Measurements from ENCODE around the gene SDCBP2. TPM values are rescaled to one million over a fixed set of nuclear protein-coding genes. Genes with fewer than 3 reads are reported as not detected.

The SDCBP2 gene
- total and polyA plus RNA-seq, 4 donors = 1.9 to 6.1 (median 4.7) TPM

DNA sequence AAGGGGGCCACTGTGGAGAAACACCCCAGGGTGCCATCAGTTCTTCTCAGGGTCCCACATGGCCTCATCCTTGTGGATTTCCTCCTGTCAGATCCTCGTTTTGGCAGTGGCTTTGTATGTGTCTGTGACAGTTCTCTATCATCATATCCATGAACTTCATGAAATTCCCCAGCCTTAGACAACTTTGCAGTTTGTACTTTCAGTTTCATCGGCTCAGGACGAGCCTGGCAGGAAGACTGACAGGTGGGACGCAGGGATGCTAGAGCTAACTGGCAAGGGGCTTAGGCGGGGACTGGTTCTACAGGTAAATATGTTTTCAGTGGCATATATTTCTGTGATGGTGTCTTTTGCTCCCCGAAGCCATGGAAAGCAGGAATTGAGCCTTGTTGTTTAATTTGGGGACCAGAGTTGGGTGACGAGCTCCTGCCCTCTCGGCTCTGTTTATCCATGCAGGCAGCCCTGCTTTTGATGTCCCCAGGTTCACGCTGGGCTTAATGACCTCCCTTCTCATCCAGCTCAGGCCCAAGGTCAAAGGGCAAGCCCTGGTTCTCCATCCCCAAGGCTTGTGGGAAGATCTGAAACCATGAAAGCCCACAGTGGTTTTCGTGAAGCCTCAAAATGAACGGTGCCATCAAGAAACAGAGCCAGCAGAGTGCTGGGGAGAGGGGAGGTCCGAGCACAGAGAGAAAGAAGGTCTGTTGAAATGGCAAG, 11.2 kb downstream of the SDCBP2 start:
- DNase-seq (ENCODE audit: low spot score) = no peak
- H3K27ac ChIP-seq (ENCODE audit: low read depth in 1 of 2, low read length in 2 of 2) = peak overlapping the region in 1 of 2 donors; percentile 49
- TF ChIP-seq, protein P1, sequence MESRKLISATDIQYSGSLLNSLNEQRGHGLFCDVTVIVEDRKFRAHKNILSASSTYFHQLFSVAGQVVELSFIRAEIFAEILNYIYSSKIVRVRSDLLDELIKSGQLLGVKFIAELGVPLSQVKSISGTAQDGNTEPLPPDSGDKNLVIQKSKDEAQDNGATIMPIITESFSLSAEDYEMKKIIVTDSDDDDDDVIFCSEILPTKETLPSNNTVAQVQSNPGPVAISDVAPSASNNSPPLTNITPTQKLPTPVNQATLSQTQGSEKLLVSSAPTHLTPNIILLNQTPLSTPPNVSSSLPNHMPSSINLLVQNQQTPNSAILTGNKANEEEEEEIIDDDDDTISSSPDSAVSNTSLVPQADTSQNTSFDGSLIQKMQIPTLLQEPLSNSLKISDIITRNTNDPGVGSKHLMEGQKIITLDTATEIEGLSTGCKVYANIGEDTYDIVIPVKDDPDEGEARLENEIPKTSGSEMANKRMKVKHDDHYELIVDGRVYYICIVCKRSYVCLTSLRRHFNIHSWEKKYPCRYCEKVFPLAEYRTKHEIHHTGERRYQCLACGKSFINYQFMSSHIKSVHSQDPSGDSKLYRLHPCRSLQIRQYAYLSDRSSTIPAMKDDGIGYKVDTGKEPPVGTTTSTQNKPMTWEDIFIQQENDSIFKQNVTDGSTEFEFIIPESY (IDR thresholded peaks at IDR 0.05) = no peak
- TF ChIP-seq, protein P2, sequence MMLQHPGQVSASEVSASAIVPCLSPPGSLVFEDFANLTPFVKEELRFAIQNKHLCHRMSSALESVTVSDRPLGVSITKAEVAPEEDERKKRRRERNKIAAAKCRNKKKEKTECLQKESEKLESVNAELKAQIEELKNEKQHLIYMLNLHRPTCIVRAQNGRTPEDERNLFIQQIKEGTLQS (IDR thresholded peaks at IDR 0.05) = no peak
- TF ChIP-seq HNF4A (conservative IDR thresholded peaks at IDR 0.05) (peak; percentile 15 to 20), HNF4G (IDR thresholded peaks at IDR 0.05) (no peak), GABPA (IDR thresholded peaks at IDR 0.05 in 1 of 2, conservative IDR thresholded peaks at IDR 0.05 in 1 of 2) (no peak), FOXA1 (IDR thresholded peaks at IDR 0.05) (no peak), RXRA (IDR thresholded peaks at IDR 0.05) (peak; percentile 42 to 57), SP1 (IDR thresholded peaks at IDR 0.05) (no peak), RAD21 (IDR thresholded peaks at IDR 0.05) (peak in 1 of 2 donors; percentile 18), JUND (IDR thresholded peaks at IDR 0.05) (no peak)
- TF ChIP-seq, protein P3, sequence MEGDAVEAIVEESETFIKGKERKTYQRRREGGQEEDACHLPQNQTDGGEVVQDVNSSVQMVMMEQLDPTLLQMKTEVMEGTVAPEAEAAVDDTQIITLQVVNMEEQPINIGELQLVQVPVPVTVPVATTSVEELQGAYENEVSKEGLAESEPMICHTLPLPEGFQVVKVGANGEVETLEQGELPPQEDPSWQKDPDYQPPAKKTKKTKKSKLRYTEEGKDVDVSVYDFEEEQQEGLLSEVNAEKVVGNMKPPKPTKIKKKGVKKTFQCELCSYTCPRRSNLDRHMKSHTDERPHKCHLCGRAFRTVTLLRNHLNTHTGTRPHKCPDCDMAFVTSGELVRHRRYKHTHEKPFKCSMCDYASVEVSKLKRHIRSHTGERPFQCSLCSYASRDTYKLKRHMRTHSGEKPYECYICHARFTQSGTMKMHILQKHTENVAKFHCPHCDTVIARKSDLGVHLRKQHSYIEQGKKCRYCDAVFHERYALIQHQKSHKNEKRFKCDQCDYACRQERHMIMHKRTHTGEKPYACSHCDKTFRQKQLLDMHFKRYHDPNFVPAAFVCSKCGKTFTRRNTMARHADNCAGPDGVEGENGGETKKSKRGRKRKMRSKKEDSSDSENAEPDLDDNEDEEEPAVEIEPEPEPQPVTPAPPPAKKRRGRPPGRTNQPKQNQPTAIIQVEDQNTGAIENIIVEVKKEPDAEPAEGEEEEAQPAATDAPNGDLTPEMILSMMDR (IDR thresholded peaks at IDR 0.05; ENCODE audit: low read depth, low read length, missing input control) = no peak
- TF ChIP-seq, protein P4, sequence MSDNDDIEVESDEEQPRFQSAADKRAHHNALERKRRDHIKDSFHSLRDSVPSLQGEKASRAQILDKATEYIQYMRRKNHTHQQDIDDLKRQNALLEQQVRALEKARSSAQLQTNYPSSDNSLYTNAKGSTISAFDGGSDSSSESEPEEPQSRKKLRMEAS (IDR thresholded peaks at IDR 0.05) = no peak
- WGBS = 32% methylated on average over 12 of the region's 12 CpGs
- H3K36me3 ChIP-seq (ENCODE audit: control insufficient read depth in 4 of 4, insufficient read depth in 3 of 4, low read depth in 1 of 4, low read length in 3 of 4) = no peaks in the 10 kb centered on the region
- no peaks in the 10 kb centered on the region for H3K27me3 ChIP-seq (ENCODE audit: control insufficient read depth in 4 of 4, insufficient read depth in 4 of 4, low read length in 3 of 4)
- H3K4me1 ChIP-seq (ENCODE audit: control insufficient read depth in 4 of 4, insufficient read depth in 4 of 4, low read length in 3 of 4) = peaks cover 0 to 18% (median 6%) of the 10 kb centered on the region in 4 donors
- H3K9ac ChIP-seq (ENCODE audit: low read depth in 1 of 2, low read length in 2 of 2) = no peak overlapping the region
- no peaks in the 10 kb centered on the region for H3K9me3 ChIP-seq (ENCODE audit: control insufficient read depth in 4 of 4, low read length in 3 of 4)
- peak overlapping the region in 1 of 3 donors; percentile 25 for H3K4me3 ChIP-seq (ENCODE audit: low read depth in 1 of 3, low read length in 3 of 3)

DNA sequence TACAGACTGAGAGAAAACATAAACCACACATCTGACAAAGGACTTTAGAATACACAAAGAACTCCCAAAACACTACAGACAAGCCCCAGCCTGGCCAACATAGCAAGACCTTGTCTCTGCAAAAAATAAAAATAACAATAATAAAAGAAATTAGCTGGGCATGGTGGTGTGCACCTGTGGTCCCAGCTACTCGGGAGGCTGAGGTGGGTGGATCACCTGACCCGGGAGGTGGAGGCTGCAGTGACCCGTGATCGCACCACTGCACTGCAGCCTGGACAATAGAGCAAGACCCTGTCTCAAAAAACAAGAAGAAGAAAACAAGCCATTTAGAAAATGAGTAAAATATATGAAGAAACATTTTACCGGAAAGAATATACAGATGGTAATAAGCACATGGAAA, 13.1 kb downstream of the SDCBP2 start:
- Histone ChIP-seq H3K36me3 (ENCODE audit: control insufficient read depth in 4 of 4, insufficient read depth in 3 of 4, low read depth in 1 of 4, low read length in 3 of 4) (no peaks in the 10 kb centered on the region), H3K27me3 (ENCODE audit: control insufficient read depth in 4 of 4, insufficient read depth in 4 of 4, low read length in 3 of 4) (no peaks in the 10 kb centered on the region), H3K4me1 (ENCODE audit: control insufficient read depth in 4 of 4, insufficient read depth in 4 of 4, low read length in 3 of 4) (peaks cover 0 to 14% (median 6%) of the 10 kb centered on the region in 4 donors), H3K9ac (ENCODE audit: low read depth in 1 of 2, low read length in 2 of 2) (no peak overlapping the region), H3K9me3 (ENCODE audit: control insufficient read depth in 4 of 4, low read length in 3 of 4) (no peaks in the 10 kb centered on the region), H3K4me3 (ENCODE audit: low read depth in 1 of 3, low read length in 3 of 3) (no peak overlapping the region), H3K27ac (ENCODE audit: low read depth in 1 of 2, low read length in 2 of 2) (no peak overlapping the region)
- TF ChIP-seq FOXA2 (IDR thresholded peaks at IDR 0.05) (no peak), NR2F2 (IDR thresholded peaks at IDR 0.05) (no peak)
- TF ChIP-seq, protein P2 (IDR thresholded peaks at IDR 0.05) = no peak
- 89% methylated on average over 5 of the region's 5 CpGs for WGBS
- DNase-seq (ENCODE audit: low spot score) = no peak
